Measurements from ENCODE around the gene BMPR1A. TPM values are rescaled to one million over a fixed set of nuclear protein-coding genes. Genes with fewer than 3 reads are reported as not detected.

BMPR1A gene
- total RNA-seq, 4 donors from 2014 or later: 29.3 to 45.2 (median 38.0) TPM

DNA sequence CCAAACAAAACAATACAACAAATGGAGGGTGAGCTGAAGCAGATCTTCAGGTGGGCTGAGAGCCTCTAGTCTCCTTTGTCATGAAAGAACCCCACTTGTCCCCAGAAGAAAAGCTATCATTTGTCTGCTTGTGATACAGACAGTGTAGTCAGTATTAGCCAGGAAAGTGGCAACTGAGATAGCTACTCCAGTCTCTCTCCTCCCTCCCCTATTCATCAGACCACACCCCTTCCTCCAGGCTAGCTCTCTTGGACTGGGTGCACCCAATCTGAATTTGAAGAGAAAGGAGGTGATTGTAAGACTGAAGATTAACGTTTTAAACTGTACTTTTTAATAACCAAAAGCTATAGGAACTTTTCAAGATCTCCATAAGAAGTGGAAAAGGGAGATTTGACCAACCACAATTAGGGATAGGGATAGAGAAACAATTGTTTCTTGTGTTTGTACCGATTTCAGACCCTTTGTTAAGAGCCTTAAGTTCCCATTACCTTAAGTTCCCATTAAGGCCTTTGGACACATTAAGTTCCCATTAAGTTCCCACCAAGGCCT is 14.1 kb downstream of the BMPR1A start:
- Histone ChIP-seq H3K9me3 (no peaks in the 10 kb centered on the region), H3K4me3 (no peak overlapping the region), H3K36me3 (no peaks in the 10 kb centered on the region), H3K27ac (no peak overlapping the region), H3K4me1 (peaks cover 14 to 59% (median 42%) of the 10 kb centered on the region in 4 donors), H3K27me3 (no peaks in the 10 kb centered on the region)
- TF ChIP-seq POLR2AphosphoS5 (IDR thresholded peaks at IDR 0.05) (no peak), POLR2A (IDR thresholded peaks at IDR 0.05) (no peak), EP300 (IDR thresholded peaks at IDR 0.05; ENCODE audit: low read depth) (no peak)
- TF ChIP-seq, protein P1, sequence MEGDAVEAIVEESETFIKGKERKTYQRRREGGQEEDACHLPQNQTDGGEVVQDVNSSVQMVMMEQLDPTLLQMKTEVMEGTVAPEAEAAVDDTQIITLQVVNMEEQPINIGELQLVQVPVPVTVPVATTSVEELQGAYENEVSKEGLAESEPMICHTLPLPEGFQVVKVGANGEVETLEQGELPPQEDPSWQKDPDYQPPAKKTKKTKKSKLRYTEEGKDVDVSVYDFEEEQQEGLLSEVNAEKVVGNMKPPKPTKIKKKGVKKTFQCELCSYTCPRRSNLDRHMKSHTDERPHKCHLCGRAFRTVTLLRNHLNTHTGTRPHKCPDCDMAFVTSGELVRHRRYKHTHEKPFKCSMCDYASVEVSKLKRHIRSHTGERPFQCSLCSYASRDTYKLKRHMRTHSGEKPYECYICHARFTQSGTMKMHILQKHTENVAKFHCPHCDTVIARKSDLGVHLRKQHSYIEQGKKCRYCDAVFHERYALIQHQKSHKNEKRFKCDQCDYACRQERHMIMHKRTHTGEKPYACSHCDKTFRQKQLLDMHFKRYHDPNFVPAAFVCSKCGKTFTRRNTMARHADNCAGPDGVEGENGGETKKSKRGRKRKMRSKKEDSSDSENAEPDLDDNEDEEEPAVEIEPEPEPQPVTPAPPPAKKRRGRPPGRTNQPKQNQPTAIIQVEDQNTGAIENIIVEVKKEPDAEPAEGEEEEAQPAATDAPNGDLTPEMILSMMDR (IDR thresholded peaks at IDR 0.05): no peak
- intact Hi-C loops (cut with DNase I; ENCODE audit: low total_unique reads): no loop called here
- no peak for DNase-seq
- 50 to 88% methylated on average over 1 to 2 of the region's 2 CpGs for WGBS, 2 donors (ENCODE audit: low coverage in 1 of 2)
- in situ Hi-C loops (cut with MboI; ENCODE audit: low pct_ligation_motif_present in 1 of 4, low pct_unique_long_range_greater_than_20kb in 1 of 4, low sequenced_read_pairs in 3 of 4): no loop called here

DNA sequence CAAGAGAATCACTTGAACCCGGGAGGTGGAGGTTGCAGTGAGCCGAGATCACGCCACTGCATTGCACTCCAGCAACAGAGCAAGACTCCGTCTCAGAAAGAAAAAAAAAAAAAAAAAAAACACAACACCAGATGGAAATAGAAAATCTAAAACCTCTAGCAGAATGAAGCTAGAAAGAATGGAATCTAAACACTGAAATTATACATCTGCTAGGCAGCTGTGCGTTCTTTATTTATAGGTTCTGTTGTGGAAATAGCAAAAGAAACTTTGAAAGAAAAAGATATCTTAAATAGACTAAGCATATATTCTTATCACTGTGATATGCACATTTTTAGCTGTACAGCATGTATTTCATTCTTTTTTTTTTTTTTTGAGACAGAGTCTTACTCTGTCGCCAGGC is 17.1 kb downstream of the BMPR1A start:
- H3K4me1 ChIP-seq: peaks cover 10 to 48% (median 32%) of the 10 kb centered on the region in 4 donors
- no peaks in the 10 kb centered on the region for H3K36me3 ChIP-seq
- H3K4me3 ChIP-seq: no peak overlapping the region
- H3K9me3 ChIP-seq: no peaks in the 10 kb centered on the region
- H3K27me3 ChIP-seq: no peaks in the 10 kb centered on the region
- no peak for DNase-seq
- WGBS, 2 donors (ENCODE audit: low coverage in 1 of 2): 69 to 94% methylated on average over 6 of the region's 6 CpGs
- intact Hi-C loops (cut with DNase I; ENCODE audit: low total_unique reads): no loop called here
- in situ Hi-C loops (cut with MboI; ENCODE audit: low pct_ligation_motif_present in 1 of 4, low pct_unique_long_range_greater_than_20kb in 1 of 4, low sequenced_read_pairs in 3 of 4): no loop called here
- TF ChIP-seq, protein P1 (IDR thresholded peaks at IDR 0.05): no peak
- TF ChIP-seq POLR2A (IDR thresholded peaks at IDR 0.05) (no peak), POLR2AphosphoS5 (IDR thresholded peaks at IDR 0.05) (no peak), EP300 (IDR thresholded peaks at IDR 0.05; ENCODE audit: low read depth) (no peak)
- H3K27ac ChIP-seq: no peak overlapping the region

DNA sequence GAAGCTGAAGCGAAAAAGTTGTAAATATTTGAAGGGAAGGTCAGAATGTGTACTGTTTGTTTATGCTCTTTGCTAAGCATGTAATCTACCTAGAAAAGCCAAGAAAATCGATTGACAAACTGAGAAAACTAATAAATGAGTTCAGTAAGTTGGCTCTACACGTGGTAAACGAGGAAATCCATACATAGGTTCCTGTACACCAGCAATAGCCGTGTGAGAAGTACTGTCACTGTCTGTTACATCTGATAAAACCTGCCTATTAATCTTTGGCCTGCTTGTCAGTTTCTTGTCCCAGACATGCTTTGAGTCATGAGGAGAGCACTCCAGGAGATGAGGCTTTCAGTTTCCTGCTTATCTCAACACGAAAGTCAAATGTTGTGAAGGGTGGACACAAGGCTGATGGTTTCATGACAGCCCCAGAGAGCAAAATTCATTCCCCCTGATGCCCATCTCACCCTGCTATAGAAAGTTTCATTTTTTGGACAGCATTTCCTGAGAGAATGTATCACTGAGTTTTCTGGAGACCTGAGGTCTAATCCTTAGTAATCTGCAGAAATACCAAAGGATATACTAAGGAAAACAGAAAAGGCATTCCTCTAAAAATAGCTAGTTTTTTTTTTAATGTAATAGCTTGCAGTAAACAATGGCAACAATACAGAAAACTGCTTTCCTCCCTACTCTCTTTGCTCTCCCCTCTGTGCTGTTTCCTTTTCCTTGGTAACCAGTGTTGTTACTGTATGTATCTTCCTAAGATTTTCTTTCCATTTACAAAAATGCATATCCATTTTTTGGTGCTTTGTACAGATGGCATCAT is 18.8 kb downstream of the BMPR1A start:
- Histone ChIP-seq H3K9me3 (no peaks in the 10 kb centered on the region), H3K27ac (peak overlapping the region; percentile 21 to 41 (median 32)), H3K4me1 (peaks cover 4 to 39% (median 24%) of the 10 kb centered on the region in 4 donors), H3K36me3 (no peaks in the 10 kb centered on the region), H3K4me3 (no peak overlapping the region), H3K27me3 (no peaks in the 10 kb centered on the region)
- intact Hi-C loops (cut with DNase I; ENCODE audit: low total_unique reads): no loop called here
- in situ Hi-C loops (cut with MboI; ENCODE audit: low pct_ligation_motif_present in 1 of 4, low pct_unique_long_range_greater_than_20kb in 1 of 4, low sequenced_read_pairs in 3 of 4): no loop called here
- no peak for TF ChIP-seq EP300 (IDR thresholded peaks at IDR 0.05; ENCODE audit: low read depth)
- no peak for TF ChIP-seq POLR2AphosphoS5 (IDR thresholded peaks at IDR 0.05)
- TF ChIP-seq, protein P1 (IDR thresholded peaks at IDR 0.05): no peak
- TF ChIP-seq POLR2A (IDR thresholded peaks at IDR 0.05): no peak
- no peak for DNase-seq
- 33 to 36% methylated on average over 6 of the region's 6 CpGs for WGBS, 2 donors (ENCODE audit: low coverage in 1 of 2)

DNA sequence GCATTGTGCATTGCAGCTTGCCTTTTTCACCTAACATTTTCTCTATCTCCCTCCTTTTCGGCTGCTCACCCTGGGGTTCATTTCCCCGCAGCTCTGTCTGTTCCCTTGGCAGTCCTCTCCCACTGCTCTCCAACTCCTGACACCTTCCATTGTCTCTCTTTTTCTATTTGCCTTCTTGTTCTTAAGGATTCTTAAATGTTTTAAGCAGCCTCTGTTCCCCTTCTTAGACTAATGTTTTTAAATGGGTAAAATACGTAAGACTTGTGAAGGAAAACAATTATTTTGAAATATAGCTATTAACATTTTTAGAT is 19.4 kb downstream of the BMPR1A start:
- DNase-seq: no peak
- Histone ChIP-seq H3K4me3 (no peak overlapping the region), H3K27ac (peak overlapping the region; percentile 21 to 41 (median 32)), H3K9me3 (no peaks in the 10 kb centered on the region), H3K27me3 (no peaks in the 10 kb centered on the region), H3K36me3 (no peaks in the 10 kb centered on the region), H3K4me1 (peaks cover 3 to 36% (median 21%) of the 10 kb centered on the region in 4 donors)
- in situ Hi-C loops (cut with MboI; ENCODE audit: low pct_ligation_motif_present in 1 of 4, low pct_unique_long_range_greater_than_20kb in 1 of 4, low sequenced_read_pairs in 3 of 4) (no loop called here), intact Hi-C loops (cut with DNase I; ENCODE audit: low total_unique reads) (no loop called here)
- 71 to 73% methylated on average over 3 of the region's 3 CpGs for WGBS, 2 donors (ENCODE audit: low coverage in 1 of 2)
- TF ChIP-seq POLR2A (IDR thresholded peaks at IDR 0.05): no peak
- TF ChIP-seq, protein P1 (IDR thresholded peaks at IDR 0.05): no peak
- TF ChIP-seq POLR2AphosphoS5 (IDR thresholded peaks at IDR 0.05): no peak
- TF ChIP-seq EP300 (IDR thresholded peaks at IDR 0.05; ENCODE audit: low read depth): no peak
